B cell (primary cell): ENCODE measurements around the gene TOMM20L. TPM values are rescaled to one million over a fixed set of nuclear protein-coding genes. Genes with fewer than 3 reads are reported as not detected.

ENCODE experiments used
- ATAC-seq: fragments of 200-7000 bp; cut with Tn5 transposase; one replicate; pipeline ENCODE4 v1.10.0; 2021; ENCODE audit warnings: low read depth, mild to moderate bottlenecking, moderate number of reproducible peaks, moderate library complexity
- CTCF ChIA-PET: fragments of 350-600 bp; sonication (Branson Sonifier 250); formaldehyde crosslinking; loops from one replicate; lab custom pipeline; 2021; ENCODE audit warnings: antibody characterized with exemption, inconsistent platforms; lab: Charles Lee
- POLR2A ChIA-PET: fragments of 350-600 bp; sonication (Branson Sonifier 250); formaldehyde crosslinking; loops from one replicate; lab custom pipeline; 2021; ENCODE audit warnings: antibody characterized with exemption; lab: Charles Lee
- DNase-seq: peaks from one replicate; pipeline ENCODE4 v3.0.0; 2013
- H2AFZ ChIP-seq: 2 replicates; pipeline ENCODE4 v1.6.1; 2012; ENCODE audit warnings: mild to moderate bottlenecking, low read depth, low read length; ENCODE audit not compliant: insufficient read depth, poor library complexity, severe bottlenecking
- H3K27ac ChIP-seq, 2 donors: 1 replicate in 1 of 2; 2 replicates in 1 of 2; pipeline ENCODE4 v1.5.1; 2012 to 2013; ENCODE audit warnings: low read length in 2 of 2, mild to moderate bottlenecking in 2 of 2, moderate library complexity in 1 of 2
- H3K27me3 ChIP-seq, 4 experiments: fragments of 200-600 bp in 1 of 4; sonication (generic) in 1 of 4; replicated peaks in 1 of 4; 1 replicate in 2 of 4; 2 replicates in 2 of 4; pipeline versions ENCODE4 v1.6.1 to v1.7.0; 2013 to 2016; ENCODE audit warnings: low read length in 3 of 4, mild to moderate bottlenecking in 2 of 4, mixed read lengths in 1 of 4, moderate library complexity in 1 of 4; ENCODE audit not compliant: insufficient read depth in 4 of 4, control insufficient read depth in 3 of 4; ENCODE audit errors: control extremely low read depth in 1 of 4
- H3K36me3 ChIP-seq, 2 experiments: replicated peaks in 1 of 2; 1 replicate in 1 of 2; 2 replicates in 1 of 2; pipeline versions ENCODE4 v1.6.1 to v1.7.1; 2013; ENCODE audit warnings: low read length in 1 of 2; ENCODE audit not compliant: insufficient read depth in 2 of 2, control insufficient read depth in 1 of 2; ENCODE audit errors: control extremely low read depth in 1 of 2, extremely low read depth in 1 of 2
- H3K4me1 ChIP-seq, 2 donors: fragments of 200-600 bp in 1 of 2; sonication (generic) in 1 of 2; 1 replicate in 1 of 2; 2 replicates in 1 of 2; pipeline versions ENCODE4 v1.5.1 to v1.6.1; 2013 to 2017; ENCODE audit warnings: low read length in 2 of 2; ENCODE audit not compliant: control insufficient read depth in 2 of 2, insufficient read depth in 2 of 2
- H3K4me2 ChIP-seq: replicated peaks from 2 replicates; pipeline ENCODE3; 2012; ENCODE audit warnings: mild to moderate bottlenecking, low read depth, low read length; ENCODE audit not compliant: poor library complexity, severe bottlenecking
- H3K4me3 ChIP-seq, 5 experiments: fragments of 200-600 bp in 1 of 5; sonication (generic) in 1 of 5; 1 replicate in 3 of 5; 2 replicates in 2 of 5; pipeline versions ENCODE4 v1.5.1 to v1.7.0; 2011 to 2016; ENCODE audit warnings: low read length in 4 of 5, mild to moderate bottlenecking in 4 of 5, low read depth in 2 of 5, control low read depth in 1 of 5, moderate library complexity in 1 of 5; ENCODE audit not compliant: insufficient read depth in 1 of 5; ENCODE audit errors: control extremely low read depth in 1 of 5, extremely low read depth in 1 of 5
- H3K79me2 ChIP-seq: fragments of 200-600 bp; sonication (generic); one replicate; pipeline ENCODE4 v1.6.0; 2016; ENCODE audit warnings: low read length; ENCODE audit not compliant: control insufficient read depth, insufficient read depth
- H3K9ac ChIP-seq: fragments of 200-600 bp; sonication (generic); 2 replicates; pipeline ENCODE4 v1.6.1; 2017; ENCODE audit warnings: mild to moderate bottlenecking, low read length, moderate library complexity
- H3K9me3 ChIP-seq, 3 donors: one replicate each; pipeline versions ENCODE4 v1.6.1 to v1.7.1; 2013; ENCODE audit warnings: low read length in 2 of 3; ENCODE audit not compliant: control insufficient read depth in 2 of 3, insufficient read depth in 1 of 3; ENCODE audit errors: control extremely low read depth in 1 of 3
- H4K20me1 ChIP-seq: 2 replicates; pipeline ENCODE4 v1.6.0; 2012; ENCODE audit warnings: mild to moderate bottlenecking, low read length; ENCODE audit not compliant: insufficient read depth, control insufficient read depth, poor library complexity, severe bottlenecking
- H3K27ac Mint-ChIP-seq: one replicate; pipeline ENCODE4 v1.8.0; 2021; ENCODE audit warnings: mixed read lengths
- H3K27me3 Mint-ChIP-seq: one replicate; pipeline ENCODE4 v1.8.0; 2021; ENCODE audit warnings: mixed read lengths
- H3K4me1 Mint-ChIP-seq: one replicate; pipeline ENCODE4 v1.8.0; 2021; ENCODE audit warnings: mixed read lengths
- H3K4me3 Mint-ChIP-seq: one replicate; pipeline ENCODE4 v1.8.0; 2021; ENCODE audit warnings: mixed read lengths
- H3K9me3 Mint-ChIP-seq: one replicate; pipeline ENCODE4 v1.8.0; 2022; ENCODE audit warnings: mixed read lengths; ENCODE audit not compliant: insufficient read depth
- CTCF ChIP-seq: fragments of 200-600 bp; IDR thresholded peaks from one replicate; pipeline ENCODE4 v1.8.0; 2022; ENCODE audit warnings: antibody characterized with exemption, mild to moderate bottlenecking
- EZH2 ChIP-seq: IDR thresholded peaks from 2 replicates; pipeline ENCODE4 v1.6.1; 2012; ENCODE audit warnings: borderline replicate concordance, low read depth, mild to moderate bottlenecking, moderate library complexity, low read length; ENCODE audit not compliant: insufficient read depth, poor library complexity, severe bottlenecking
- WGBS: methylation state at CpG from one replicate; pipeline ENCODE4 v1.1.5; 2013; ENCODE audit warnings: missing lambda C conversion rate; ENCODE audit not compliant: insufficient coverage; 5-methylcytosine and 5-hydroxymethylcytosine counted together
- intact Hi-C: fragments of 100-400 bp; cut with micrococcal nuclease; formaldehyde crosslinking; loops from one replicate; pipeline ENCODE4 v1.10.0; 2022
- polyA plus RNA-seq: library from polyadenylated mRNA; depleted of rRNA; stranded (reverse); fragments of >200 nt; gene quantifications from 2 replicates; pipeline ENCODE4 v1.2.3, GENCODE V29; 2012
- total RNA-seq, 2 donors: library from RNA; stranded (reverse); fragments of 120-200 nt in 1 of 2; gene quantifications; 1 replicate in 1 of 2; 2 replicates in 1 of 2; pipeline versions ENCODE4 v1.2.3 to v1.2.4, GENCODE V29; 2013 to 2022

TOMM20L gene
- total and polyA plus RNA-seq, 2 donors (not counting 1 experiment from before 2014, with no cell fraction given): 1.3 TPM; not detected in 1

- Mint-ChIP-seq H3K9me3 (no peaks in the 10 kb centered on the region), H3K4me3 (no peak overlapping the region), H3K27me3 (no peaks in the 10 kb centered on the region), H3K4me1 (peaks cover 13% of the 10 kb centered on the region), H3K27ac (no peak overlapping the region)
- Histone ChIP-seq H4K20me1 (no peaks in the 10 kb centered on the region), H3K36me3 (no peaks in the 10 kb centered on the region), H3K9me3 (peaks cover 0 to 1% (median 0%) of the 10 kb centered on the region in 3 donors), H3K4me1 (peaks cover 9 to 14% of the 10 kb centered on the region in 2 donors), H3K4me2 (no peak overlapping the region), H3K27ac (no peak overlapping the region), H3K9ac (no peak overlapping the region), H3K4me3 (no peak overlapping the region), H2AFZ (no peak overlapping the region), H3K27me3 (no peaks in the 10 kb centered on the region), H3K79me2 (no peaks in the 10 kb centered on the region)
- ATAC-seq (no peak), DNase-seq (no peak)
- intact Hi-C loops: loop anchor here (5.0 kb wide), 1 partner anchor 1006 kb away; the partner anchor contains the start of gene NAA30
- CTCF ChIA-PET: interaction anchor here (0.7 kb wide), 1 partner anchor 26 kb away, joined by 3 read pairs; no protein-coding TSS in a partner anchor
- no peak for TF ChIP-seq EZH2
- TF ChIP-seq CTCF: no peak
- POLR2A ChIA-PET: no interaction called here
Observed at GRCh38 chr14:58398495-58398894, 2.8 kb downstream of the TOMM20L start.

- peaks cover 0 to 1% (median 0%) of the 10 kb centered on the region in 3 donors for H3K9me3 ChIP-seq
- no peak overlapping the region for H3K9ac ChIP-seq
- H4K20me1 ChIP-seq: no peaks in the 10 kb centered on the region
- H3K27ac Mint-ChIP-seq: no peak overlapping the region
- intact Hi-C loops: loop anchor here (5.0 kb wide), 1 partner anchor 1007 kb away; the partner anchor contains the start of gene NAA30
- peaks cover 13% of the 10 kb centered on the region for H3K4me1 Mint-ChIP-seq
- no peak overlapping the region for H2AFZ ChIP-seq
- ChIA-PET POLR2A (no interaction called here), CTCF (interaction anchor here (0.7 kb wide), 1 partner anchor 27 kb away, joined by 3 read pairs; no protein-coding TSS in a partner anchor)
- no peak overlapping the region for H3K4me3 ChIP-seq
- 100% methylated on average over 2 of the region's 3 CpGs for WGBS
- H3K4me3 Mint-ChIP-seq: no peak overlapping the region
- no peak for TF ChIP-seq CTCF
- no peak for TF ChIP-seq EZH2
- DNase-seq (no peak), ATAC-seq (no peak)
- H3K79me2 ChIP-seq: no peaks in the 10 kb centered on the region
- H3K27ac ChIP-seq: no peak overlapping the region
- no peaks in the 10 kb centered on the region for H3K27me3 ChIP-seq
- H3K27me3 Mint-ChIP-seq: no peaks in the 10 kb centered on the region
- peaks cover 9 to 14% of the 10 kb centered on the region in 2 donors for H3K4me1 ChIP-seq
- no peaks in the 10 kb centered on the region for H3K36me3 ChIP-seq
- H3K9me3 Mint-ChIP-seq: no peaks in the 10 kb centered on the region
- no peak overlapping the region for H3K4me2 ChIP-seq
Observed at GRCh38 chr14:58398895-58399294, 3.2 kb downstream of the TOMM20L start.
